Fibroblast of skin of right quadriceps (primary cell): ENCODE results near the gene SIGLEC5.
A peak's percentile ranks its signal among the peaks of the same experiment; 100 is the strongest.
"Not testable (repeated sequence)": the region's sequence is repeated elsewhere in the genome, so short reads cannot be mapped to it uniquely, and the experiment has no call there.

Experiments used
- DNase-seq: peaks from one replicate; pipeline ENCODE4 v3.0.0-alpha.2; 2013

SIGLEC5 gene

DNA sequence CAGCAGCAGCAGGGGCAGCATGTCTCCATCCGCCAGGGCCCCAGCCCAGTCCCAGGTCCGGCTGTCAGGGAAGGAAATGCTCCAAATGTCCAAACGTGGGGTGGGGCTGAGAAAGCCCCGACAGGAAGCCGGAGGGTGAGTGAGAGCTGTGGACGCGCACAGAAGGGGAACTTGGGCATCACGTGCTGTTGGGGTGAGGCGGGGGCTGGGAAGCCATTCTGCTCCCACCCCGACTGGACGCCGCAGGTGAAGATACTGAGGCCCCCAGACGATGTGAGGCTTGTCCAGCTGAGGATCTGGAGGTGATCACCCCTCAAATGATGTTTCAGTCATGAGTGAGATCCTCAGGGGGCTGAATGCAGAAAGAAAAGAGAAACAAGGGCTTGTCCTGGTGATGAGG lies at the start of gene SIGLEC5:
SIGLEC5 (minus strand) TSS at position 87 of the 400 bp plus-strand sequence; CDS start at position 21, 66 bp downstream.
- DNase-seq: not testable (repeated sequence)

GRCh38 chr19:51676566-51677083 lies 46.4 kb upstream of the SIGLEC5 start:
- DNase-seq: no peak

- DNase-seq: not testable (repeated sequence)
These were observed 45.8 kb upstream of the SIGLEC5 start for GRCh38 chr19:51675911-51676565.

GRCh38 chr19:51668216-51668615 lies 38.0 kb upstream of the SIGLEC5 start:
- no peak for DNase-seq

DNA sequence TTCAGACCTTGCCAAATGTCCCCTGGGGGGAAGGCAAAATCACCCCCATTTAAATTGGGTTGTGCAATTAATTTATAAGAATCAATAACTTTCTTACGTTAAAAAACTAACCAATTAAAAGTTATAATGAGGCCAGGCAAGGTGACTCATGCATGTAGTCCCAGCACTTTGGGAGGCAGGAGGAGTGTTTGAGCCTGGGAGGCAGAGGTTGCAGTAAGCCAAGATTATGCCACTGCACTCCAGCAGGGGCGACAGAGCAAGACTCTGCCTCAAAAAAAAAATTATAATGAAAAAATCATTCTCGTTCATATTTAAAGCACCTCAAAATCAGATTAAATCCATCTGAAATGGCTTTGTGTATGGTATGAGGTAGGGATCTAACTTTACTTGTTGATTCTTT lies 34.8 kb upstream of the SIGLEC5 start:
- no peak for DNase-seq

- DNase-seq: no peak
These were observed 33.9 kb upstream of the SIGLEC5 start for GRCh38 chr19:51664131-51664530.

DNA sequence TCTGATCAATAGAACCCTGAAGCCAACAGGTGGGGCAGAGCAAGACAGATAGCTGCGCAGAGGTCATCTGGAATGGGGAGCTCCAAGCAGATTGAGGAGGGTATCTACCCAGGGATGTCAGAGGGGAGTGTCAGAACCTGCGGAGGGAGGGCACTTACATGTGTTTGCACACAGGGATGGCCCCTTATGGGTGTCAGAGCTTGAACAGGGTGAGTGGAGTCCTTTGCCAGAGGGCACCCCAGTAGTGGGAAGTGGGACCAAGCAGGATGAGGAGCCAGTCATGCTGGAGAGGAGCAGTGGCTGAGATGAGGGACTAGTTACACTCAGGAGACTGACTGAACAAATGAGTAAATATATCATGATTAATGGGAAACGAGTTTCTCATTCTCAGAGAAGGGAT lies 33.4 kb upstream of the SIGLEC5 start:
- DNase-seq: no peak

GRCh38 chr19:51660975-51661600 lies 30.9 kb upstream of the SIGLEC5 start:
- peak; percentile 68 for DNase-seq

DNA sequence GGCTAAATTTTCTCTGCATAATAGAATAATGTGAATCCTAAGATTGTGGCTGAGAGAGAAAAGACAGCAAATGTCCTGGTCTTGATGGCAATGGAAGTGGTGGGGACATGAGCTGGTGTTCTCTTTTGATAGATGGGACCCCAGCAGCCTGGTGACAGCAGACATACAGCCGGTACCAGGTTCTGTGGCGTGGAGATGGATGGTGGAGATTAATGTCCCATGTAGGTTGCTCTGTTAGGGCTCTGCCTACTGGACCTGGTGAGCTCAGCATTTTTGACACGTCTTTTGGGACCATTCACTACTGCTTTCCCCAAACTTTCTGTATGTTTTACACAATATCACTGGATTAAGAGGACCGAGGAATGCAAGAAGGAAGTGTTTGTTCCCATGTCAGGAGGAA lies 24.6 kb upstream of the SIGLEC5 start:
- no peak for DNase-seq

- no peak for DNase-seq
These were observed 23.0 kb upstream of the SIGLEC5 start for GRCh38 chr19:51653162-51653561.

DNA sequence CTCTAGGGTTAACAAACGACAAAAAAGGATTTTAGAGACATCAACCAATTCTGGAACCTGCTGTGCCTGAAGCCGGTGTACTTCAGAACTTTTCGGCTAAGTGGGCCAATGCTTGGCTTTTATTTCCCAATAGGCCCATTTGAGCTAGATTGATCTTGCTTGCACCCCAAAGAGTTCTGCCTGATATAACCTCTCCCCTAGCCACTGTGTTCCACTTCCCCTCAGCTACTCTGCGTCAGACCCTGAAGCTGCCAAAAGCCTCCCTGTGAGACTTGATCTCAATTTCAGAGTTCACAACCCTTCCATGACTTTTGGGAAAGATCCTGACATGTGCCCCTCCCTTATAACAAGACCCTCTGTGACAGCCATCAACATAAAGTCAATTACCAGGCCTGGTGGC lies 22.1 kb upstream of the SIGLEC5 start:
- DNase-seq: no peak

GRCh38 chr19:51651216-51651846 lies 21.1 kb upstream of the SIGLEC5 start:
- DNase-seq: no peak

DNA sequence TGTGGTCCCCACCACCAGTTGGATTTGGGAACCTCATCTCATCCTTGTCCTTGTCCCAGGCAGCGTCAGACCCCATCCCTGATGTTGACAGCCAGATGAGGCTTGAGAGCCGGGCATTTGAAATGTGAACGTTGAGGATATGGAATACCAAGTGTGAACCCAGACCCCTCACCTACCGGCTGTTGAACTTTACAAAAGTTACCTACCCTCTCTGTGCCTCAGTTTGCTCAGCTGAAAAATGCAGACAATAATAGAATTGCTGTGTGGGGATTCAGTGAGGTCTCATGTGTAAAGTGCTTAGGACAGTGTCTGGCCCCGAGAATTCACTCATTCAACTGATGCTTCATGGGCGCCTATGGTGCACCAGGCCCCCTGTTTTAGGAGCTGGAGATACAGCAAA lies 17.1 kb upstream of the SIGLEC5 start:
- no peak for DNase-seq

GRCh38 chr19:51646730-51647129 lies 16.5 kb upstream of the SIGLEC5 start, which contains the start of gene SIGLEC14:
Gene SIGLEC14 (minus strand): TSS chr19:51646825. CDS start chr19:51646759, 66 bp downstream.
- not testable (repeated sequence) for DNase-seq

GRCh38 chr19:51644636-51645271 lies 14.6 kb upstream of the SIGLEC5 start:
- DNase-seq: no peak

DNA sequence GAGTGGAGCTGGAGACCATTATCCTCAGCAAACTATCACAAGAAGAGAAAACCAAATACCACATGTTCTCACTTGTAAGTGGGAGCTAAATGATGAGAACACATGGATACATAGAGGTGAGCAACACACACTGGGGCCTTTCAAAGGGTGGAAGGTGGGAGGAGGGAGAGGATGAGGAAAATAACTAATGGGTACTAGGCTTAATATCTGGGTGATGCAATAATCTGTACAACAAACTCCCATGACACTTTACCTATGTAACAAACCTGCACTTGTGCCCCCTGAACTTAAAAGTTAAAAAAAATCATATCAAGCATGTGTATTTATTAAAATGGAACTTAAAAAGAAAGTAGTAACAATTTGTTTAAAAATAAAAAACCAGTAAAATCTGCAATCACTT lies 11.4 kb upstream of the SIGLEC5 start:
- no peak for DNase-seq

- no peak for DNase-seq
These were observed 10.2 kb upstream of the SIGLEC5 start for GRCh38 chr19:51640386-51640785.

DNA sequence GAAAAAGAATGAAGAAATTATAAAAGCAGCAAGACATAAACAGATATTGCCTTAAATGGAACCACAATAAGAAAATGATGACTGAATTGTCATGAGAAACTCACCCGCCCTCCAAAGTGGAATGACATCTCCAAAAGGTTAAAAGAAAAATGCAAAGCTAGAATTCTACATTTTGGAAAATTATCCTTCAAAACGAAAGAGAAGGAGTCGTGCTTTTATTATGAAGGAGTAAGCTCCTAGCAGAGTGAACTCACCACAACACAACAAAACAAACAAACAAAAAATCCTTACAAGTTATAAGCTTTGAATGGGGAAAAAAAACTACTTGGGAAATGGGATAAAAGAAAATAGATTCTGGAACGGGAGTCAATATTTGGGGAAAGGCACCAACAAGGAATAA lies 9.7 kb upstream of the SIGLEC5 start:
- DNase-seq: no peak

- no peak for DNase-seq
These were observed 7.3 kb upstream of the SIGLEC5 start for GRCh38 chr19:51637362-51637978.

GRCh38 chr19:51632126-51632525 lies 1.9 kb upstream of the SIGLEC5 start:
- DNase-seq: no peak

DNA sequence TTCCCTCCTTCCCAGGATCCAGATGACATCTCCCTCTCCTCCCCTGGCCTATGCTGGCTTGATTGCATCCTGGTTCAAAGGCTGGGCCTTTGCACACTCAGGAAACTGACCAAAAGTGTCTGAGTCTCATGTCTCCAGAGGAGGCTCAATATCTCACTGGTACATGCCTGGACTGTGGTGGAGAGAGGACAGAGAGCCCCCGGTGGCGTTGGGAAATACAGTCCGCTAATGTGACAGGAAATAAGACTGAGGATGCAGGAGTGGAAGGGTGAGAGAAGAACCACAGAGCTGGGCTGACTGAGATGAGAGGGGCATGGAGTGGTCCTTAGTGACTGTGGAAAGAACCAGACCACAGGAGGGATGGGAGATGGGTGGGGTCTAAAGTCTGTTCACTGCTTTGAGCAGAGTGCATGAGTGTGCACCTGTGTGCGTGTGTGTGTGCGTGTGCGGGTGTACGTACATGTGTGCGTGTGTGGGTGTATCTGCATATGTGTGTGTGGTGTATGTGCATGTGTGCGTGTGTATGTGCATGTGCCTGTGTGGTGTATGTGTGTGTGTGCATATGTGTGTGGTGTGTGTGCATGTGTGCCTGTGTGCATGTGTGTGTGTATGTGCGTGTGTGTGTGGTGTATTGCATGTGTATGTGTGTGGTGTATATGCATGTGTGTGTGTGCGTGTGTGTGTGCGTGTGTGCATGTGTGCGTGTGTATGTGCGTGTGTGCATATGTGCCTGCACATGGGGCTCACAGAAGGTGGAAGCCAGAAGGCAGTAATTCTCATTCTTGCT lies 1.9 kb downstream of the SIGLEC5 start:
- no peak for DNase-seq

DNA sequence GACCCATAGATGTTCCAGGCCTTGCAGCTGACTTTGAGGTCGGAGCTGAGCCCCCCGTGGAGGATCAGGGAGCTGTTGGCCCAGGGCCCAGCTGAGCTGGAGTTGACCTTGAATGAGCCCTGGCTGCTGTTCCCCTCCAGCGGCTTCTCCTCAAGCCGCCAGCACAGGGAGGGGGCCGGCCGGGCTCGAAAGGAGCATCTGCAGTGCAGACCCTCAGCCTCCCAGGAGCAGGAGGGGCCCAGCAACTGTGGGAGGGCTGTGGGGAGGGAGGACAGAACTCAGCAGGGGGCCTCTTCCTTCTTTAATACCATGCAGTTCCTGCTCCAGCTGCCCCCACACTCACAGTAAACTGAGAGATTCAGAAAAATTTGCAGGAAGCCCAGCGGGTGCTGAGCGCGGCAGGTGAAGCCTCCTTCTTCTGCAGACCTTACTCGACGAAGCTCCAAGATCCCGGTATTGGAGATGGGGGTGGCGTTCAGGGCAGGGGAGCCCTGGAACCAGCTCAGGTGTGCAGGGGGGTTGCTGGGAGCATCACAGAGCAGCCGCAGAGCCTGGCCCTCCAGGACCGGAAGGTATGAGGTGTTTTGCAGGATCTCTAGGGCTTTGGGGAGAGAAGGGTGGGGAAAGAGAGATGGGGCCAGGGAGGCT lies 2.6 kb downstream of the SIGLEC5 start:
- no peak for DNase-seq
